Vagina (tissue), 2 donors: Measurements from ENCODE around the gene RACGAP1.

ENCODE experiments used
- POLR2A ChIP-seq, 2 donors: fragments of 450-650 bp; IDR thresholded peaks; one replicate each; pipeline ENCODE4 v1.6.1; 2017; ENCODE audit warnings: antibody characterized with exemption in 2 of 2, mild to moderate bottlenecking in 2 of 2, moderate library complexity in 2 of 2
- POLR2AphosphoS5 ChIP-seq, 2 donors: sonication (generic); formaldehyde crosslinking; IDR thresholded peaks; one replicate each; pipeline ENCODE4 v1.9.0; 2017; ENCODE audit warnings: antibody characterized with exemption in 2 of 2, mild to moderate bottlenecking in 2 of 2, low read depth in 1 of 2; ENCODE audit not compliant: insufficient read depth in 1 of 2
- TF ChIP-seq, protein P1 (sequence below), 3 experiments: fragments of 450-650 bp in 2 of 3; fragments of 200-600 bp in 1 of 3; sonication (generic) in 1 of 3; IDR thresholded peaks; one replicate each; pipeline ENCODE4 v1.5.1; 2017 to 2019; ENCODE audit warnings: antibody characterized with exemption in 3 of 3, mild to moderate bottlenecking in 2 of 3, moderate library complexity in 2 of 3

DNA sequence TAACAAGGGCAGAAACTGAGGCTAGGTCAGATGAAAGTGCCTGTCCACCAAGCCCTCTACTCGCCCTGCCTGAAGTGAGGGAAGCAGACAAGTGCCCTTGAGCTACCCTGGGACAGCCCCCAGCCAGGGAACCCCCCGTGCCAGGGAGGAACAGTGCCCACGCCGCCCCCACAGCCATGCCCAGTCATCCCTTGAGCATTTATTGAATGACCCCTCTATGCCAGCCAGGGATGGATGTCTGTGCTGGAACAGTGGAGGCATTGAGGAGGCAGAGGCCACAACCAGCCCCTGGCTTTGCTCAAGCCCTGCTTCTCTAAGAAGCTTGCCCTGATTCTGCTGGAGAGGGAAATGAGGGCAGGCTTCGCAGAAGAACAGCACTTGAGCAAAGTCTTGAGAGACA, 56.3 kb downstream of the RACGAP1 start:
- TF ChIP-seq, protein P1, sequence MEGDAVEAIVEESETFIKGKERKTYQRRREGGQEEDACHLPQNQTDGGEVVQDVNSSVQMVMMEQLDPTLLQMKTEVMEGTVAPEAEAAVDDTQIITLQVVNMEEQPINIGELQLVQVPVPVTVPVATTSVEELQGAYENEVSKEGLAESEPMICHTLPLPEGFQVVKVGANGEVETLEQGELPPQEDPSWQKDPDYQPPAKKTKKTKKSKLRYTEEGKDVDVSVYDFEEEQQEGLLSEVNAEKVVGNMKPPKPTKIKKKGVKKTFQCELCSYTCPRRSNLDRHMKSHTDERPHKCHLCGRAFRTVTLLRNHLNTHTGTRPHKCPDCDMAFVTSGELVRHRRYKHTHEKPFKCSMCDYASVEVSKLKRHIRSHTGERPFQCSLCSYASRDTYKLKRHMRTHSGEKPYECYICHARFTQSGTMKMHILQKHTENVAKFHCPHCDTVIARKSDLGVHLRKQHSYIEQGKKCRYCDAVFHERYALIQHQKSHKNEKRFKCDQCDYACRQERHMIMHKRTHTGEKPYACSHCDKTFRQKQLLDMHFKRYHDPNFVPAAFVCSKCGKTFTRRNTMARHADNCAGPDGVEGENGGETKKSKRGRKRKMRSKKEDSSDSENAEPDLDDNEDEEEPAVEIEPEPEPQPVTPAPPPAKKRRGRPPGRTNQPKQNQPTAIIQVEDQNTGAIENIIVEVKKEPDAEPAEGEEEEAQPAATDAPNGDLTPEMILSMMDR (IDR thresholded peaks at IDR 0.05) = no peak
- no peak for TF ChIP-seq POLR2A (IDR thresholded peaks at IDR 0.05)
- TF ChIP-seq POLR2AphosphoS5 (IDR thresholded peaks at IDR 0.05; ENCODE audit: insufficient read depth in 1 of 2, low read depth in 1 of 2) = no peak
